ENCODE results near the gene TAC4. TPM values are rescaled to one million over a fixed set of nuclear protein-coding genes. Genes with fewer than 3 reads are reported as not detected.

TAC4 gene
- total and polyA plus RNA-seq, 2 of the 13 experiments (the other 11 are each of a cell fraction or from before 2014, with no cell fraction given), result not detected

DNA sequence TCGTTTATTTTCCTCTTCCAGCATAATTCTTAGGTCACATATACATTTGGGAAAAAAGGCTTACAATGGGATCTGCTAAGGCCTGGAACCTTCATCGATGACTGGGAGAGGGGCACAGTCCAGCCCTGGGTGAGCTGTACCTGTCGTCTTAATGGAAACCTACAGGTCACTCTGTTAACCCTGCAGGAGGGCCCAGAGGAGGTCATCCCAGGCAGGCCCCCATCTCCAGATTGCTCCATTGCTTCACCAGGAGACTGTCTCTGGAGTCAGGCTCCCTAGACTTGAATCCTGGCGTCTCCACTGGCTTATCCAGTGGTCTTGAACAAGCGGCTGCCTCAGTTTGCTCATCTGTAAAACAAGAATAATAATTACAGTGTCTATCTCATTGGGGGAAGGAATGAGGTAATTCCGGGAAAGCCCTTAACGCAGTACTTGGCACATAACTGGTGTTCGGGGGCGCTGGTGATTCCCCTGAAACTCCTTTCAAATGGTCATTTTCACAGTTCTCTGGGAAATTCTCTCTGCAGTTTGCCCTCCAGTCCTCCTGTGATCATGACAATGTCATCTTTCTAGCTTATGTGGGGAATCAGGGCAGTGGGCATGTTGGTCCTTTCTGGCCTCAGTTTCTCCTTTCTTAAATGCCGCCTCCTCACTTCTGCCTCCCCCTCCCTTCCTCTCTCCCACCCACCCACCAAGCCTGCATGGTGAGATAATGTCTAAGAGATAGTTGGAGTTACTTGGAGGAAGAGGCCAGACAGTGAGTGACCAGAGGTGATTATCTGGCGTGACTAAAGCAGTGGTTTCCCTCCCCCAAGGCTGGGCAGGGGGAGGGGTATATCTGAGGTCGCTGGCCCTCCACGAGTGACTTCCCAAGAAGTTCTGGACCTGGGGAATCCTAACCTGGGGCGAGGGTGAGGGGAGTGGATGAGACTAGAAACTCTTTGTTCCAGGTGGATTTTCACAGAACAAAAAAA lies 31.3 kb upstream of the TAC4 start:
- TF ChIP-seq HNRNPK (IDR thresholded peaks at IDR 0.05; ENCODE audit: low read depth, low read length, poor library complexity, severe bottlenecking) (no peak), CAMTA2 (CRISPR knock-in tag; IDR thresholded peaks at IDR 0.05; ENCODE audit: borderline replicate concordance) (no peak), SNRNP70 (IDR thresholded peaks at IDR 0.05; ENCODE audit: low read depth, low read length) (no peak)
- TF ChIP-seq, protein P1, sequence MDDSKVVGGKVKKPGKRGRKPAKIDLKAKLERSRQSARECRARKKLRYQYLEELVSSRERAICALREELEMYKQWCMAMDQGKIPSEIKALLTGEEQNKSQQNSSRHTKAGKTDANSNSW (CRISPR knock-in tag; IDR thresholded peaks at IDR 0.05; ENCODE audit: borderline replicate concordance), result no peak
- H3K9me3 ChIP-seq (ENCODE audit: low read length), result no peaks in the 10 kb centered on the region
- H3K4me3 ChIP-seq (replicated peaks in 1 of 3; ENCODE audit: insufficient read depth in 1 of 3, low read depth in 2 of 3, low read length in 3 of 3), result no peak overlapping the region
- no peak overlapping the region for H3K4me2 ChIP-seq (ENCODE audit: low read depth, low read length)
- no peaks in the 10 kb centered on the region for H3K36me3 ChIP-seq (replicated peaks in 1 of 2; ENCODE audit: control insufficient read depth in 1 of 2, insufficient read depth in 2 of 2, low read length in 2 of 2)
- H3K9ac ChIP-seq (ENCODE audit: insufficient read depth, low read depth, low read length), result no peak overlapping the region
- ChIA-PET POLR2A (no interaction called here), CTCF (ENCODE audit: low intra/inter-chr PET ratio, low total read pairs) (interaction anchor here (1.4 to 3.3 kb wide), 4 partner anchors 18 to 117 kb away, joined by 4 to 49 read pairs (median 4); partner anchors contain the start of gene DLX3)
- WGBS (ENCODE audit: low lambda C conversion rate), result 28% methylated on average over 14 of the region's 14 CpGs
- no peaks in the 10 kb centered on the region for H4K20me1 ChIP-seq (ENCODE audit: insufficient read depth, low read length)
- peaks cover 16% of the 10 kb centered on the region for H3K4me1 ChIP-seq (ENCODE audit: insufficient read depth, low read length)
- intact Hi-C loops (cut with micrococcal nuclease; ENCODE audit: unreplicated experiment) (no loop called here), in situ Hi-C loops (cut with HindIII; ENCODE audit: extremely low pct_ligation_motif_present, low pct_unique_long_range_greater_than_20kb) (no loop called here)
- no peak for DNase-seq (ENCODE audit: low spot score)
- ATAC-seq, result no peak
- peaks cover 5 to 53% of the 10 kb centered on the region in 2 experiments; a peak in 4 of 5 replicates for H3K27me3 ChIP-seq (ENCODE audit: control insufficient read depth in 1 of 2, insufficient read depth in 2 of 2, low read length in 2 of 2)
- no peak overlapping the region for H2AFZ ChIP-seq (ENCODE audit: low read length)
- BruUV-seq (replicated peaks), result no TSS peak
- no peak overlapping the region for H3K27ac ChIP-seq (ENCODE audit: extremely low read length, insufficient read depth, low read length)
- no peaks in the 10 kb centered on the region for H3K79me2 ChIP-seq (ENCODE audit: insufficient read depth, low read length)
- FAIRE-seq, result no peak

- no TSS peak for BruUV-seq (replicated peaks)
- FAIRE-seq, result no peak
- CTCF ChIA-PET (ENCODE audit: low intra/inter-chr PET ratio, low total read pairs), result no interaction called here
- TF ChIP-seq ZNF430 (CRISPR knock-in tag; IDR thresholded peaks at IDR 0.05) (no peak), POLR2AphosphoS5 (IDR thresholded peaks at IDR 0.05; ENCODE audit: low read depth, low read length) (no peak), ZMYM2 (CRISPR knock-in tag; IDR thresholded peaks at IDR 0.05) (no peak), IRF1 (CRISPR knock-in tag; IDR thresholded peaks at IDR 0.05; ENCODE audit: low read depth) (no peak), ZNF674 (CRISPR knock-in tag; IDR thresholded peaks at IDR 0.05; ENCODE audit: low read depth) (no peak)
- TF ChIP-seq, protein P2, sequence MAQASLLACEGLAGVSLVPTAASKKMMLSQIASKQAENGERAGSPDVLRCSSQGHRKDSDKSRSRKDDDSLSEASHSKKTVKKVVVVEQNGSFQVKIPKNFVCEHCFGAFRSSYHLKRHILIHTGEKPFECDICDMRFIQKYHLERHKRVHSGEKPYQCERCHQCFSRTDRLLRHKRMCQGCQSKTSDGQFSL (CRISPR knock-in tag; IDR thresholded peaks at IDR 0.05), result no peak
- TF ChIP-seq, protein P3, sequence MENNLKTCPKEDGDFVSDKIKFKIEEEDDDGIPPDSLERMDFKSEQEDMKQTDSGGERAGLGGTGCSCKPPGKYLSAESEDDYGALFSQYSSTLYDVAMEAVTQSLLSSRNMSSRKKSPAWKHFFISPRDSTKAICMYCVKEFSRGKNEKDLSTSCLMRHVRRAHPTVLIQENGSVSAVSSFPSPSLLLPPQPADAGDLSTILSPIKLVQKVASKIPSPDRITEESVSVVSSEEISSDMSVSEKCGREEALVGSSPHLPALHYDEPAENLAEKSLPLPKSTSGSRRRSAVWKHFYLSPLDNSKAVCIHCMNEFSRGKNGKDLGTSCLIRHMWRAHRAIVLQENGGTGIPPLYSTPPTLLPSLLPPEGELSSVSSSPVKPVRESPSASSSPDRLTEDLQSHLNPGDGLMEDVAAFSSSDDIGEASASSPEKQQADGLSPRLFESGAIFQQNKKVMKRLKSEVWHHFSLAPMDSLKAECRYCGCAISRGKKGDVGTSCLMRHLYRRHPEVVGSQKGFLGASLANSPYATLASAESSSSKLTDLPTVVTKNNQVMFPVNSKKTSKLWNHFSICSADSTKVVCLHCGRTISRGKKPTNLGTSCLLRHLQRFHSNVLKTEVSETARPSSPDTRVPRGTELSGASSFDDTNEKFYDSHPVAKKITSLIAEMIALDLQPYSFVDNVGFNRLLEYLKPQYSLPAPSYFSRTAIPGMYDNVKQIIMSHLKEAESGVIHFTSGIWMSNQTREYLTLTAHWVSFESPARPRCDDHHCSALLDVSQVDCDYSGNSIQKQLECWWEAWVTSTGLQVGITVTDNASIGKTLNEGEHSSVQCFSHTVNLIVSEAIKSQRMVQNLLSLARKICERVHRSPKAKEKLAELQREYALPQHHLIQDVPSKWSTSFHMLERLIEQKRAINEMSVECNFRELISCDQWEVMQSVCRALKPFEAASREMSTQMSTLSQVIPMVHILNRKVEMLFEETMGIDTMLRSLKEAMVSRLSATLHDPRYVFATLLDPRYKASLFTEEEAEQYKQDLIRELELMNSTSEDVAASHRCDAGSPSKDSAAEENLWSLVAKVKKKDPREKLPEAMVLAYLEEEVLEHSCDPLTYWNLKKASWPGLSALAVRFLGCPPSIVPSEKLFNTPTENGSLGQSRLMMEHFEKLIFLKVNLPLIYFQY (CRISPR knock-in tag; IDR thresholded peaks at IDR 0.05; ENCODE audit: borderline replicate concordance), result no peak
These were observed 27.8 kb upstream of the TAC4 start for GRCh38 chr17:49875685-49876084.

More at GRCh38 chr17:49875685-49876084, 27.8 kb upstream of the TAC4 start:
- POLR2A ChIA-PET, result no interaction called here
- Histone ChIP-seq H3K4me1 (ENCODE audit: insufficient read depth, low read length) (peaks cover 6% of the 10 kb centered on the region), H3K4me2 (ENCODE audit: low read depth, low read length) (no peak overlapping the region), H3K36me3 (replicated peaks in 1 of 2; ENCODE audit: control insufficient read depth in 1 of 2, insufficient read depth in 2 of 2, low read length in 2 of 2) (no peaks in the 10 kb centered on the region), H3K27me3 (ENCODE audit: control insufficient read depth in 1 of 2, insufficient read depth in 2 of 2, low read length in 2 of 2) (peaks cover 5 to 47% of the 10 kb centered on the region in 2 experiments; a peak in 4 of 5 replicates), H2AFZ (ENCODE audit: low read length) (no peak overlapping the region), H3K9ac (ENCODE audit: insufficient read depth, low read depth, low read length) (no peak overlapping the region), H3K9me3 (ENCODE audit: low read length) (no peaks in the 10 kb centered on the region), H4K20me1 (ENCODE audit: insufficient read depth, low read length) (no peaks in the 10 kb centered on the region), H3K4me3 (replicated peaks in 1 of 3; ENCODE audit: insufficient read depth in 1 of 3, low read depth in 2 of 3, low read length in 3 of 3) (no peak overlapping the region), H3K79me2 (ENCODE audit: insufficient read depth, low read length) (no peaks in the 10 kb centered on the region), H3K27ac (ENCODE audit: extremely low read length, insufficient read depth, low read length) (no peak overlapping the region)
- intact Hi-C loops (cut with micrococcal nuclease; ENCODE audit: unreplicated experiment) (no loop called here), in situ Hi-C loops (cut with HindIII; ENCODE audit: extremely low pct_ligation_motif_present, low pct_unique_long_range_greater_than_20kb) (no loop called here)
- ATAC-seq (peak; percentile 6; the same call in 1 of the 3 replicates), DNase-seq (ENCODE audit: low spot score) (no peak)
- 29% methylated on average over 3 of the region's 9 CpGs for WGBS (ENCODE audit: low lambda C conversion rate)

All from HepG2 (cell line).